Measurements from ENCODE around the gene CLMN.

DNA sequence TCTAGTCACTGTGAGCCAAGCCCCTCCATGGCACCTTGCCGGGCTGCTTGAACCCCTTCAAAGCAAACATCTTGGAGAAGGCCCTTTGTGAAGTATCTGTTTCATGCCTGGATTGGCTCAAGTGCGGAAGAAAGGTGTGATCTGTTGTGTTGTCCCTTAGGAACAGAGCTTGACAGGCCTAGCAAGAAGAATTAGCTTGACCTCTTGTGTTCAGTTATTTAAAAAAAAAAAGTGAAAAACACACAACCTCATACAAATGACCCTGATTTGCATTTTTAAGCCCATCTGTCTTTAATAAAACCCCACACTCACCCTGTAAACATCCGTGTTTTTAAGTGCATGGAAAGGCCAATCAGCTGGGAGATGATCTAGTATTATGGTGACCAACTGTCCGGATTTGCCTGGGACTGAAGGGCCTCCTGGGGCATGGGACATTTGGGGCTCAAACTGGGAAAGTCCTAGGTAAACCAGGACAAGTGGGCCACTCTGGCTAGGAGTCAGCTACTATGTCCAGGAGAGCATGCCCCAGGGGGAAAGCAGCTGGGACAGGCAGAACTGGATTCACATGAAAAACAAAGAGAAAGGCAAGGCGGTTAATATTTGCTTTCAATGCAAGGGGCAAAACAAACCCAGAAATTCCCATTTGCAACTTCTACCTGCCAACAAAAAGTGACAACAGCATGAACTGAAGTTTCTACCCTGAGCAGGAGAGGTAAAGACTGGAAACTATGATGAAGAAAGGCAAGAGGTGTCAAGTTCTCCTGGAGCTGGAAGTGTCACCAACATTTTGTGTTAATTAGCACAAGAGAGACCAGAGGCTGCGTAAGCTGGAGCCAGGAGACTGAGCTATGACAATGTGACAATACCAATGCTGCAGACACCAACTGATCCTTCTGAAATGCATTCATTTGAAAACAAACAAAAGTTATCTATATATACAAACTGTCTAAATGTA, 78.6 kb downstream of the CLMN start:
- TF ChIP-seq, protein P1, sequence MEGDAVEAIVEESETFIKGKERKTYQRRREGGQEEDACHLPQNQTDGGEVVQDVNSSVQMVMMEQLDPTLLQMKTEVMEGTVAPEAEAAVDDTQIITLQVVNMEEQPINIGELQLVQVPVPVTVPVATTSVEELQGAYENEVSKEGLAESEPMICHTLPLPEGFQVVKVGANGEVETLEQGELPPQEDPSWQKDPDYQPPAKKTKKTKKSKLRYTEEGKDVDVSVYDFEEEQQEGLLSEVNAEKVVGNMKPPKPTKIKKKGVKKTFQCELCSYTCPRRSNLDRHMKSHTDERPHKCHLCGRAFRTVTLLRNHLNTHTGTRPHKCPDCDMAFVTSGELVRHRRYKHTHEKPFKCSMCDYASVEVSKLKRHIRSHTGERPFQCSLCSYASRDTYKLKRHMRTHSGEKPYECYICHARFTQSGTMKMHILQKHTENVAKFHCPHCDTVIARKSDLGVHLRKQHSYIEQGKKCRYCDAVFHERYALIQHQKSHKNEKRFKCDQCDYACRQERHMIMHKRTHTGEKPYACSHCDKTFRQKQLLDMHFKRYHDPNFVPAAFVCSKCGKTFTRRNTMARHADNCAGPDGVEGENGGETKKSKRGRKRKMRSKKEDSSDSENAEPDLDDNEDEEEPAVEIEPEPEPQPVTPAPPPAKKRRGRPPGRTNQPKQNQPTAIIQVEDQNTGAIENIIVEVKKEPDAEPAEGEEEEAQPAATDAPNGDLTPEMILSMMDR (IDR thresholded peaks at IDR 0.05; ENCODE audit: insufficient read depth, low read length) = no peak
- TF ChIP-seq, protein P2, sequence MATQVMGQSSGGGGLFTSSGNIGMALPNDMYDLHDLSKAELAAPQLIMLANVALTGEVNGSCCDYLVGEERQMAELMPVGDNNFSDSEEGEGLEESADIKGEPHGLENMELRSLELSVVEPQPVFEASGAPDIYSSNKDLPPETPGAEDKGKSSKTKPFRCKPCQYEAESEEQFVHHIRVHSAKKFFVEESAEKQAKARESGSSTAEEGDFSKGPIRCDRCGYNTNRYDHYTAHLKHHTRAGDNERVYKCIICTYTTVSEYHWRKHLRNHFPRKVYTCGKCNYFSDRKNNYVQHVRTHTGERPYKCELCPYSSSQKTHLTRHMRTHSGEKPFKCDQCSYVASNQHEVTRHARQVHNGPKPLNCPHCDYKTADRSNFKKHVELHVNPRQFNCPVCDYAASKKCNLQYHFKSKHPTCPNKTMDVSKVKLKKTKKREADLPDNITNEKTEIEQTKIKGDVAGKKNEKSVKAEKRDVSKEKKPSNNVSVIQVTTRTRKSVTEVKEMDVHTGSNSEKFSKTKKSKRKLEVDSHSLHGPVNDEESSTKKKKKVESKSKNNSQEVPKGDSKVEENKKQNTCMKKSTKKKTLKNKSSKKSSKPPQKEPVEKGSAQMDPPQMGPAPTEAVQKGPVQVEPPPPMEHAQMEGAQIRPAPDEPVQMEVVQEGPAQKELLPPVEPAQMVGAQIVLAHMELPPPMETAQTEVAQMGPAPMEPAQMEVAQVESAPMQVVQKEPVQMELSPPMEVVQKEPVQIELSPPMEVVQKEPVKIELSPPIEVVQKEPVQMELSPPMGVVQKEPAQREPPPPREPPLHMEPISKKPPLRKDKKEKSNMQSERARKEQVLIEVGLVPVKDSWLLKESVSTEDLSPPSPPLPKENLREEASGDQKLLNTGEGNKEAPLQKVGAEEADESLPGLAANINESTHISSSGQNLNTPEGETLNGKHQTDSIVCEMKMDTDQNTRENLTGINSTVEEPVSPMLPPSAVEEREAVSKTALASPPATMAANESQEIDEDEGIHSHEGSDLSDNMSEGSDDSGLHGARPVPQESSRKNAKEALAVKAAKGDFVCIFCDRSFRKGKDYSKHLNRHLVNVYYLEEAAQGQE (IDR thresholded peaks at IDR 0.05; ENCODE audit: insufficient replicate concordance, low read depth) = no peak
